SK-N-SH (cell line): ENCODE results near the gene C1orf52.

ENCODE experiments used
- EP300 ChIP-seq, 2 experiments: IDR thresholded peaks; 2 replicates each; pipeline versions ENCODE4 v1.4.0 to v1.6.1; 2012; ENCODE audit warnings: borderline replicate concordance in 1 of 2, low read depth in 1 of 2, low read length in 1 of 2
- FOSL2 ChIP-seq: IDR thresholded peaks from 2 replicates; pipeline ENCODE4 v1.4.0; 2012; ENCODE audit warnings: low read depth, mild to moderate bottlenecking, moderate library complexity, borderline replicate concordance
- RAD21 ChIP-seq: IDR thresholded peaks from 2 replicates; pipeline ENCODE4 v1.6.1; 2012; ENCODE audit warnings: mild to moderate bottlenecking, low read length
- RFX5 ChIP-seq: IDR thresholded peaks from 2 replicates; pipeline ENCODE4 v1.6.1; 2012; ENCODE audit warnings: mild to moderate bottlenecking, improper control_type of control experiment, low read length
- SMC3 ChIP-seq: IDR thresholded peaks from 2 replicates; pipeline ENCODE4 v1.6.1; 2012; ENCODE audit warnings: low read depth, low read length, improper control_type of control experiment
- TAF1 ChIP-seq: IDR thresholded peaks from 2 replicates; pipeline ENCODE4 v1.6.1; 2012; ENCODE audit warnings: low read depth, mild to moderate bottlenecking, low read length, moderate library complexity, borderline replicate concordance
- TEAD4 ChIP-seq: IDR thresholded peaks from 2 replicates; pipeline ENCODE4 v1.4.0; 2012; ENCODE audit warnings: mild to moderate bottlenecking, borderline replicate concordance; ENCODE audit not compliant: insufficient read depth
- TF ChIP-seq, protein P1 (sequence below): IDR thresholded peaks from 2 replicates; pipeline ENCODE4 v1.4.0; 2012; ENCODE audit warnings: low read depth
- TF ChIP-seq, protein P2 (sequence below): fragments of 200-600 bp; sonication (generic); IDR thresholded peaks from 2 replicates; pipeline ENCODE4 v1.6.1; 2017; ENCODE audit warnings: antibody characterized with exemption, mild to moderate bottlenecking, moderate library complexity

DNA sequence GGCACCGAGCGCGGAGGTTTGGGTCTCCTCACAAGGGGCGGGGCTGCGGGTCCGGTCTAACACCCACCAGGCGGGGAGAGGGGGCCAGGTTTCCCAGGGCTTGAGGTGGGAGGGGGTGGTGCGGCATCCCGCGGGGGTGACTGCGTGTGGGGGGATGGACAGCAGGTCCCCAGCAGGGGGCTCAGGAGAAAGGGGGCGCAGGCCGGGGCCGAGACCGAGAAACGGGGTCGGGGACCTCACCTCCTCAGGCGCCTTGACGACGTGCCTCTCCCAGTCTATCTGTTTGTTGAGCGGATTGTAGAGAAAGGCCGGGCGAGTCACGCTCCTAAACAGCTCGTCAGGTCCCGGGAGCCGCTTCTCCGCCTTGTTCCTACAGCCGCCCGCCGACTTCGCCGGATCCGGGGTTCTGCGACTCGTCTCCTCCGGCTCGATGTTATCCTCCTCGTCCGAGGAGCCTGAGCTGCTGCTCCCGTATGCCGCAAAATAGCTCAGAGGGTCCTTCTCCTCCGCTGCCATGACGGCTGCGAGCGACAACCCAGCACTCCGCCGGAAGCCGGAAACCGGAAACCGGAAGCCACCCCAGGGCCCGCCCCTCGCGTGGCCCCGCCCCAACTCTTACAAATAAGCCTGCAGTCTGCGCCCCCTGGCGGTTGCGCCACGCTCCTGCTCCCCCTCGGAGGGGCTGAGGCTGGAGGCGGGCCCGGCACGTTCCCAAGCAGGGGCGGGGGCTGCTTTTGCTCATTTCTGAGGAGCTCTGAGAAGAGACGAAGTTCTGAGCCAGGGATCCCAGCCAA, at the start of gene C1orf52:
- no peak for TF ChIP-seq RFX5
- no peak for TF ChIP-seq EP300 (IDR thresholded peaks at IDR 0.05; ENCODE audit: borderline replicate concordance in 1 of 2, low read depth in 1 of 2, low read length in 1 of 2)
- TF ChIP-seq TAF1 = peak; percentile 81
- TF ChIP-seq SMC3 = peak; percentile 71
- TF ChIP-seq, protein P1, sequence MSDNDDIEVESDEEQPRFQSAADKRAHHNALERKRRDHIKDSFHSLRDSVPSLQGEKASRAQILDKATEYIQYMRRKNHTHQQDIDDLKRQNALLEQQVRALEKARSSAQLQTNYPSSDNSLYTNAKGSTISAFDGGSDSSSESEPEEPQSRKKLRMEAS = peak; percentile 64; the same call in 1 of the 2 replicates
- TF ChIP-seq, protein P2, sequence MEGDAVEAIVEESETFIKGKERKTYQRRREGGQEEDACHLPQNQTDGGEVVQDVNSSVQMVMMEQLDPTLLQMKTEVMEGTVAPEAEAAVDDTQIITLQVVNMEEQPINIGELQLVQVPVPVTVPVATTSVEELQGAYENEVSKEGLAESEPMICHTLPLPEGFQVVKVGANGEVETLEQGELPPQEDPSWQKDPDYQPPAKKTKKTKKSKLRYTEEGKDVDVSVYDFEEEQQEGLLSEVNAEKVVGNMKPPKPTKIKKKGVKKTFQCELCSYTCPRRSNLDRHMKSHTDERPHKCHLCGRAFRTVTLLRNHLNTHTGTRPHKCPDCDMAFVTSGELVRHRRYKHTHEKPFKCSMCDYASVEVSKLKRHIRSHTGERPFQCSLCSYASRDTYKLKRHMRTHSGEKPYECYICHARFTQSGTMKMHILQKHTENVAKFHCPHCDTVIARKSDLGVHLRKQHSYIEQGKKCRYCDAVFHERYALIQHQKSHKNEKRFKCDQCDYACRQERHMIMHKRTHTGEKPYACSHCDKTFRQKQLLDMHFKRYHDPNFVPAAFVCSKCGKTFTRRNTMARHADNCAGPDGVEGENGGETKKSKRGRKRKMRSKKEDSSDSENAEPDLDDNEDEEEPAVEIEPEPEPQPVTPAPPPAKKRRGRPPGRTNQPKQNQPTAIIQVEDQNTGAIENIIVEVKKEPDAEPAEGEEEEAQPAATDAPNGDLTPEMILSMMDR = peak; percentile 95
- peak; percentile 58 for TF ChIP-seq RAD21
- TF ChIP-seq TEAD4 = no peak
- no peak for TF ChIP-seq FOSL2
